HepG2 (cell line): Measurements from ENCODE around the gene PCDHAC1. TPM values are rescaled to one million over a fixed set of nuclear protein-coding genes. Genes with fewer than 3 reads are reported as not detected.

Experiments
- ATAC-seq: fragments of 200-7000 bp; cut with Tn5 transposase; 3 replicates; pipeline ENCODE4 v1.9.1; 2020; ENCODE audit warnings: mild to moderate bottlenecking, moderate library complexity
- BruUV-seq: library from RNA; stranded (reverse); fragments of 400-500 nt; replicated peaks from 2 replicates; lab custom pipeline; 2021; lab: Mats Ljungman, UMichigan
- CTCF ChIA-PET: fragments of 300-600 bp; formaldehyde crosslinking; extraction: SDS; loops from one replicate; lab custom pipeline; 2021; ENCODE audit warnings: low total read pairs, inconsistent platforms, low intra/inter-chr PET ratio; lab: Yijun Ruan, JAX
- POLR2A ChIA-PET: fragments of 350-600 bp; sonication (Branson Sonifier 250); formaldehyde crosslinking; loops from one replicate; lab custom pipeline; 2020; ENCODE audit warnings: antibody characterized with exemption, inconsistent platforms; lab: Yijun Ruan, JAX
- DNase-seq: peaks from one replicate; pipeline ENCODE4 v3.0.0-alpha.2; 2015; ENCODE audit warnings: low spot score
- FAIRE-seq: peaks from 3 replicates; lab custom pipeline; 2011; peaks lifted over from hg19 to GRCh38; lab: Jason Lieb, UNC
- H2AFZ ChIP-seq: one replicate; pipeline ENCODE4 v1.6.1; 2011; ENCODE audit warnings: low read length, inconsistent platforms
- H3K27ac ChIP-seq: fragments of 300-600 bp; 3 replicates; pipeline ENCODE4 v1.8.0; 2011; ENCODE audit warnings: mixed run types, mild to moderate bottlenecking, mixed read lengths, low read length, inconsistent platforms; ENCODE audit not compliant: insufficient read depth; ENCODE audit errors: extremely low read length
- H3K27me3 ChIP-seq, 2 experiments: fragments of 200-600 bp in 1 of 2; 2 replicates in 1 of 2; 3 replicates in 1 of 2; pipeline versions ENCODE4 v1.6.0 to v1.8.0; 2011; ENCODE audit warnings: low read length in 2 of 2, mild to moderate bottlenecking in 2 of 2, moderate library complexity in 2 of 2, inconsistent platforms in 1 of 2; ENCODE audit not compliant: insufficient read depth in 2 of 2, control insufficient read depth in 1 of 2
- H3K36me3 ChIP-seq, 2 experiments: fragments of 200-600 bp in 1 of 2; replicated peaks in 1 of 2; 2 replicates in 1 of 2; 3 replicates in 1 of 2; pipeline versions ENCODE4 v1.5.1 to v1.8.0; 2011; ENCODE audit warnings: low read length in 2 of 2, inconsistent platforms in 1 of 2; ENCODE audit not compliant: insufficient read depth in 2 of 2, control insufficient read depth in 1 of 2
- H3K4me1 ChIP-seq: 2 replicates; pipeline ENCODE4 v1.5.1; 2012; ENCODE audit warnings: low read length, inconsistent platforms; ENCODE audit not compliant: insufficient read depth
- H3K4me2 ChIP-seq: 2 replicates; pipeline ENCODE4 v1.6.0; 2011; ENCODE audit warnings: low read depth, low read length, inconsistent platforms
- H3K4me3 ChIP-seq, 3 experiments: fragments of 200-600 bp in 1 of 3; sonication (generic), shearing (Covaris generic) in 1 of 3; replicated peaks in 1 of 3; 2 replicates each; pipeline ENCODE4 v1.5.1; 2011 to 2016; ENCODE audit warnings: low read length in 3 of 3, inconsistent platforms in 2 of 3, low read depth in 2 of 3, mild to moderate bottlenecking in 2 of 3, control low read depth in 1 of 3, mixed read lengths in 1 of 3; ENCODE audit not compliant: insufficient read depth in 1 of 3
- H3K79me2 ChIP-seq: one replicate; pipeline ENCODE4 v1.6.1; 2011; ENCODE audit warnings: low read length, inconsistent platforms; ENCODE audit not compliant: insufficient read depth
- H3K9ac ChIP-seq: 2 replicates; pipeline ENCODE4 v1.6.0; 2011; ENCODE audit warnings: mild to moderate bottlenecking, low read depth, low read length, inconsistent platforms; ENCODE audit not compliant: insufficient read depth
- H3K9me3 ChIP-seq: 2 replicates; pipeline ENCODE4 v1.5.1; 2012; ENCODE audit warnings: mild to moderate bottlenecking, low read length
- H4K20me1 ChIP-seq: 2 replicates; pipeline ENCODE4 v1.6.0; 2011; ENCODE audit warnings: inconsistent platforms, mild to moderate bottlenecking, low read length, moderate library complexity; ENCODE audit not compliant: insufficient read depth
- ARNT2 ChIP-seq: sonication (generic); formaldehyde crosslinking; IDR thresholded peaks from 2 replicates; pipeline ENCODE4 v1.8.0; 2022; ENCODE audit warnings: mild to moderate bottlenecking, low read depth, missing genetic modification reagents, moderate library complexity
- GABPA ChIP-seq, 2 experiments: IDR thresholded peaks; 2 replicates each; pipeline ENCODE4 v1.6.1; 2011 to 2016; ENCODE audit warnings: low read depth in 2 of 2, low read length in 1 of 2, missing biosample characterization in 1 of 2, missing genetic modification characterization in 1 of 2
- NR3C1 ChIP-seq: sonication (generic); formaldehyde crosslinking; IDR thresholded peaks from 2 replicates; pipeline ENCODE4 v1.4.0; 2020; ENCODE audit warnings: missing genetic modification reagents
- RCOR2 ChIP-seq: IDR thresholded peaks from 2 replicates; pipeline ENCODE4 v1.6.1; 2016; ENCODE audit warnings: missing biosample characterization, missing genetic modification reagents
- ZNF350 ChIP-seq: sonication (generic); formaldehyde crosslinking; IDR thresholded peaks from 2 replicates; pipeline ENCODE4 v1.4.0; 2020; ENCODE audit warnings: mild to moderate bottlenecking, low read depth, missing genetic modification reagents, borderline replicate concordance
- ZSCAN22 ChIP-seq: sonication (generic); formaldehyde crosslinking; IDR thresholded peaks from 2 replicates; pipeline ENCODE4 v1.4.0; 2020; ENCODE audit warnings: mild to moderate bottlenecking, missing genetic modification reagents
- WGBS: methylation state at CpG from one replicate; pipeline ENCODE4 v1.1.6; 2017; ENCODE audit warnings: low lambda C conversion rate; 5-methylcytosine and 5-hydroxymethylcytosine counted together
- in situ Hi-C: cut with HindIII; loops from 2 replicates; pipeline ENCODE4 v1.10.0; 2017; ENCODE audit warnings: low pct_unique_long_range_greater_than_20kb; ENCODE audit not compliant: extremely low pct_ligation_motif_present
- intact Hi-C: fragments of 100-400 bp; cut with micrococcal nuclease; formaldehyde crosslinking; loops from one replicate; pipeline ENCODE4 v1.10.0; 2022; ENCODE audit not compliant: unreplicated experiment
- polyA plus RNA-seq, 8 experiments: library from polyadenylated mRNA; depleted of rRNA in 3 of 8; stranded (reverse) in 7 of 8; unstranded in 1 of 8; fragments of >200 nt; fragmentation: Illumina TruSeq in 4 of 8; extraction: Trizol in 4 of 8; gene quantifications; 2 replicates each; pipeline versions ENCODE4 v1.2.1 to v1.2.3, GENCODE V29; 2011 to 2016; ENCODE audit warnings: low read depth in 4 of 8, missing spikeins in 1 of 8, mixed read lengths in 1 of 8; ENCODE audit not compliant: insufficient read depth in 1 of 8
- total RNA-seq, 5 experiments: library from RNA; depleted of rRNA; stranded (reverse); fragments of >200 nt; fragmentation: Illumina TruSeq; extraction: Trizol; gene quantifications; 2 replicates each; pipeline ENCODE4 v1.2.3, GENCODE V29; 2016; ENCODE audit warnings: low read depth in 1 of 5
- TF ChIP-seq, protein P1 (sequence below): IDR thresholded peaks from 2 replicates; pipeline ENCODE4 v1.6.1; 2016; ENCODE audit warnings: missing compliant biosample characterization, missing genetic modification reagents, borderline replicate concordance

Gene PCDHAC1
- total and polyA plus RNA-seq, 2 of the 13 experiments (the other 11 are each of a cell fraction or from before 2014, with no cell fraction given): 0.04 TPM; not detected in 1

DNA sequence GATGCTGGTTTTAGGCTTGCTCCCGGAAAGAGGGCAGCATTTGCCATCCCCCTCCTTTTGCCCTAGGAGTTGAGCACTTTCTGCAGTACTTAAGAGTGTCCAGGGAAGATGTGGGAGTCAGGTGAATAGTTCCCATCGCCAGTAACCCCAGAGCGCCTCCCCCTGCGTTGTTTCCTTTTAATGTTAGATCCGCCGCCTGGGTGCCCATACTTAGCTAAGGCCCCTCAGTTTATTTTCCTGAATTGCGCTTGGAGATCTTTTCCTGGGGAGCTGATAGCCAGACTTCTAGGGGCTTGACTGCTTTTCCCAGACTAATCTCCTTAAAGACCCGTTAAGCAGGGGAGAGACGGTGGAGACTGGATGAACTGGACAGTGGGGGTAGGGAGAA, 39.8 kb downstream of the PCDHAC1 start:
- ATAC-seq (no peak), DNase-seq (no peak), FAIRE-seq (no peak)
- Histone ChIP-seq H3K27me3 (peaks cover 0 to 20% of the 10 kb centered on the region in 2 experiments; a peak in 3 of 5 replicates), H3K4me1 (no peaks in the 10 kb centered on the region), H3K79me2 (no peaks in the 10 kb centered on the region), H3K9ac (no peak overlapping the region), H3K4me3 (no peak overlapping the region), H4K20me1 (no peaks in the 10 kb centered on the region), H3K27ac (no peak overlapping the region), H3K9me3 (no peaks in the 10 kb centered on the region), H3K4me2 (no peak overlapping the region), H2AFZ (no peak overlapping the region), H3K36me3 (no peaks in the 10 kb centered on the region)
- intact Hi-C loops (no loop called here), in situ Hi-C loops (no loop called here)
- TF ChIP-seq ZSCAN22 (CRISPR knock-in tag) (no peak), RCOR2 (no peak), ARNT2 (no peak), NR3C1 (CRISPR knock-in tag) (no peak), GABPA (IDR thresholded peaks at IDR 0.05; ENCODE audit: low read depth, low read length) (no peak), GABPA (CRISPR knock-in tag; IDR thresholded peaks at IDR 0.05; ENCODE audit: low read depth) (no peak), ZNF350 (CRISPR knock-in tag) (no peak)
- TF ChIP-seq, protein P1, sequence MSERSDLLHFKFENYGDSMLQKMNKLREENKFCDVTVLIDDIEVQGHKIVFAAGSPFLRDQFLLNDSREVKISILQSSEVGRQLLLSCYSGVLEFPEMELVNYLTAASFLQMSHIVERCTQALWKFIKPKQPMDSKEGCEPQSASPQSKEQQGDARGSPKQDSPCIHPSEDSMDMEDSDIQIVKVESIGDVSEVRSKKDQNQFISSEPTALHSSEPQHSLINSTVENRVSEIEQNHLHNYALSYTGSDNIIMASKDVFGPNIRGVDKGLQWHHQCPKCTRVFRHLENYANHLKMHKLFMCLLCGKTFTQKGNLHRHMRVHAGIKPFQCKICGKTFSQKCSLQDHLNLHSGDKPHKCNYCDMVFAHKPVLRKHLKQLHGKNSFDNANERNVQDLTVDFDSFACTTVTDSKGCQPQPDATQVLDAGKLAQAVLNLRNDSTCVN: no peak
- no TSS peak for BruUV-seq
- ChIA-PET CTCF (no interaction called here), POLR2A (no interaction called here)
- WGBS: 16% methylated on average over 9 of the region's 9 CpGs
